Osteocyte (in vitro differentiated cells): ENCODE data around the gene GABPB2. TPM values are rescaled to one million over a fixed set of nuclear protein-coding genes. Genes with fewer than 3 reads are reported as not detected.

Source experiments
- DNase-seq: peaks from one replicate; pipeline ENCODE4 v3.0.0; 2021; ENCODE audit warnings: mixed read lengths; ENCODE audit not compliant: unreplicated experiment; ENCODE audit errors: extremely low spot score
- H3K27ac Mint-ChIP-seq: one replicate; pipeline ENCODE4 v1.8.0; 2021; ENCODE audit warnings: mild to moderate bottlenecking, mixed read lengths; ENCODE audit not compliant: unreplicated experiment
- H3K27me3 Mint-ChIP-seq: one replicate; pipeline ENCODE4 v1.8.0; 2021; ENCODE audit warnings: mixed read lengths; ENCODE audit not compliant: unreplicated experiment
- H3K36me3 Mint-ChIP-seq: one replicate; pipeline ENCODE4 v1.8.0; 2021; ENCODE audit warnings: mixed read lengths; ENCODE audit not compliant: unreplicated experiment
- H3K4me1 Mint-ChIP-seq: one replicate; pipeline ENCODE4 v1.8.0; 2021; ENCODE audit warnings: mixed read lengths; ENCODE audit not compliant: unreplicated experiment
- H3K4me3 Mint-ChIP-seq: one replicate; pipeline ENCODE4 v1.8.0; 2021; ENCODE audit warnings: mild to moderate bottlenecking, moderate library complexity, mixed read lengths; ENCODE audit not compliant: unreplicated experiment
- H3K9me3 Mint-ChIP-seq: one replicate; pipeline ENCODE4 v1.8.0; 2021; ENCODE audit warnings: mixed read lengths; ENCODE audit not compliant: unreplicated experiment
- CTCF ChIP-seq: fragments of 200-600 bp; sonication (generic); IDR thresholded peaks from 2 replicates; pipeline ENCODE4 v1.5.0; 2021; ENCODE audit warnings: antibody characterized with exemption, mild to moderate bottlenecking, moderate library complexity
- total RNA-seq: library from RNA; stranded (reverse); gene quantifications from 2 replicates; pipeline ENCODE4 v1.2.1, GENCODE V29; 2021

The GABPB2 gene
- total RNA-seq, 1 donor from 2014 or later, result 11.1 TPM

GRCh38 chr1:151035167-151035566 is 35.4 kb upstream of the GABPB2 start:
- H3K4me3 Mint-ChIP-seq, result no peak overlapping the region
- no peak for DNase-seq
- H3K4me1 Mint-ChIP-seq, result no peaks in the 10 kb centered on the region
- TF ChIP-seq CTCF, result no peak
- H3K9me3 Mint-ChIP-seq, result no peaks in the 10 kb centered on the region
- no peak overlapping the region for H3K27ac Mint-ChIP-seq
- peaks cover 32% of the 10 kb centered on the region for H3K36me3 Mint-ChIP-seq
- H3K27me3 Mint-ChIP-seq, result no peaks in the 10 kb centered on the region

GRCh38 chr1:151036356-151036755 is 34.2 kb upstream of the GABPB2 start, which contains the start of gene BNIPL:
TSS of gene BNIPL (plus strand) at chr1:151036586. CDS start at chr1:151036726, 140 bp downstream.
- Mint-ChIP-seq H3K9me3 (no peaks in the 10 kb centered on the region), H3K27me3 (no peaks in the 10 kb centered on the region), H3K4me1 (no peaks in the 10 kb centered on the region), H3K27ac (no peak within 1 kb of the TSS), H3K4me3 (no peak within 1 kb of the TSS), H3K36me3 (peaks cover 27% of the 10 kb centered on the region)
- no peak for TF ChIP-seq CTCF
- no peak for DNase-seq

GRCh38 chr1:151037032-151037431 is 33.5 kb upstream of the GABPB2 start:
- Mint-ChIP-seq H3K9me3 (no peaks in the 10 kb centered on the region), H3K27ac (no peak overlapping the region), H3K36me3 (peaks cover 24% of the 10 kb centered on the region), H3K27me3 (no peaks in the 10 kb centered on the region), H3K4me1 (no peaks in the 10 kb centered on the region), H3K4me3 (no peak overlapping the region)
- TF ChIP-seq CTCF, result no peak
- DNase-seq, result no peak

- H3K4me1 Mint-ChIP-seq, result no peaks in the 10 kb centered on the region
- H3K27me3 Mint-ChIP-seq, result no peaks in the 10 kb centered on the region
- H3K4me3 Mint-ChIP-seq, result no peak overlapping the region
- no peaks in the 10 kb centered on the region for H3K9me3 Mint-ChIP-seq
- H3K36me3 Mint-ChIP-seq, result peaks cover 16% of the 10 kb centered on the region
- no peak for TF ChIP-seq CTCF
- DNase-seq, result no peak
- H3K27ac Mint-ChIP-seq, result no peak overlapping the region
Observed at GRCh38 chr1:151039521-151039920, 31.0 kb upstream of the GABPB2 start.

- H3K4me1 Mint-ChIP-seq, result peaks cover 5% of the 10 kb centered on the region
- no peak overlapping the region for H3K27ac Mint-ChIP-seq
- H3K27me3 Mint-ChIP-seq, result no peaks in the 10 kb centered on the region
- no peak for TF ChIP-seq CTCF
- no peaks in the 10 kb centered on the region for H3K9me3 Mint-ChIP-seq
- H3K4me3 Mint-ChIP-seq, result no peak overlapping the region
- DNase-seq, result no peak
- peaks cover 7% of the 10 kb centered on the region for H3K36me3 Mint-ChIP-seq
Observed at GRCh38 chr1:151043163-151043562, 27.4 kb upstream of the GABPB2 start.
